Peyer's patch (tissue), 4 donors: ENCODE results near the gene SV2B. TPM values are rescaled to one million over a fixed set of nuclear protein-coding genes. Genes with fewer than 3 reads are reported as not detected.

ENCODE experiments used
- DNase-seq, 3 donors: peaks; one replicate each; pipeline ENCODE4 v3.0.0-alpha.2; 2017 to 2019
- H3K27ac ChIP-seq, 4 donors: fragments of 200-600 bp; sonication (generic); one replicate each; pipeline ENCODE4 v1.5.1; 2016 to 2019
- H3K27me3 ChIP-seq, 2 donors: fragments of 200-600 bp; sonication (generic); one replicate each; pipeline ENCODE4 v1.5.1; 2019
- H3K36me3 ChIP-seq, 3 donors: fragments of 200-600 bp; sonication (generic); one replicate each; pipeline ENCODE4 v1.5.1; 2016 to 2019
- H3K4me1 ChIP-seq, 4 donors: fragments of 200-600 bp; sonication (generic); one replicate each; pipeline ENCODE4 v1.5.1; 2016 to 2019
- H3K4me3 ChIP-seq, 4 donors: fragments of 200-600 bp; sonication (generic); 1 replicate in 3 of 4; 2 replicates in 1 of 4; pipeline ENCODE4 v1.5.1; 2016 to 2019; ENCODE audit warnings: mild to moderate bottlenecking in 1 of 4
- H3K9me3 ChIP-seq, 4 donors: fragments of 200-600 bp; sonication (generic); one replicate each; pipeline ENCODE4 v1.5.1; 2016 to 2019; ENCODE audit warnings: mild to moderate bottlenecking in 1 of 4
- POLR2A ChIP-seq, 2 donors: fragments of 450-650 bp; IDR thresholded peaks; one replicate each; pipeline ENCODE4 v1.5.1; 2017; ENCODE audit warnings: antibody characterized with exemption in 2 of 2, mild to moderate bottlenecking in 2 of 2, moderate library complexity in 2 of 2
- total RNA-seq, 4 donors: library from RNA; depleted of rRNA; stranded (reverse); fragments of >200 nt; gene quantifications; one replicate each; pipeline ENCODE4 v1.1.0, GENCODE V29; 2016
- TF ChIP-seq, protein P1 (sequence below), 6 experiments: fragments of 450-650 bp in 4 of 6; fragments of 200-600 bp in 2 of 6; sonication (generic) in 1 of 6; IDR thresholded peaks; one replicate each; pipeline ENCODE4 v1.5.1; 2017 to 2019; ENCODE audit warnings: antibody characterized with exemption in 6 of 6, mild to moderate bottlenecking in 3 of 6, moderate library complexity in 1 of 6

Gene SV2B
- total RNA-seq, 4 donors from 2014 or later: 0.18 to 2.5 (median 0.69) TPM

DNA sequence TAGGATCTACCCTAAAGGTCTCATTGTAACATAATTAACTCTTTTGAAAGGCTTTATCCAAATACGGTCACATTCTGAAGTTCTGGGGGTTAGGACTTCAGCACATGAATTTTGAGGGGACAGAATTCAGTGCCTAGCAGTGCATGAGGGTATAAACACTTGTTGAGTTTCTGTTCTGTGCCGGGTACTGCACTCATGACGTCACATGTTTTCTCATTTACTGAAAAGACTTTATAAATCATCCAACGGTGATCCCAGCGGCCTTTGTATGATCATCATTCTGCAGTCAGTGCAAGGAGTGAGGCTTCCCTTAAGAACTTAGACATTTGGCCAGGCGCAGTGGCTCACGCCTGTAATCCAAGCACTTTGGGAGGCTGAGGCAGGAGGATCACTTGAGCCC lies 25.1 kb downstream of the SV2B start:
- DNase-seq: no peak
- Histone ChIP-seq H3K27me3 (no peaks in the 10 kb centered on the region), H3K27ac (no peak overlapping the region), H3K4me1 (no peaks in the 10 kb centered on the region), H3K36me3 (no peaks in the 10 kb centered on the region), H3K4me3 (no peak overlapping the region), H3K9me3 (no peaks in the 10 kb centered on the region)
- TF ChIP-seq, protein P1, sequence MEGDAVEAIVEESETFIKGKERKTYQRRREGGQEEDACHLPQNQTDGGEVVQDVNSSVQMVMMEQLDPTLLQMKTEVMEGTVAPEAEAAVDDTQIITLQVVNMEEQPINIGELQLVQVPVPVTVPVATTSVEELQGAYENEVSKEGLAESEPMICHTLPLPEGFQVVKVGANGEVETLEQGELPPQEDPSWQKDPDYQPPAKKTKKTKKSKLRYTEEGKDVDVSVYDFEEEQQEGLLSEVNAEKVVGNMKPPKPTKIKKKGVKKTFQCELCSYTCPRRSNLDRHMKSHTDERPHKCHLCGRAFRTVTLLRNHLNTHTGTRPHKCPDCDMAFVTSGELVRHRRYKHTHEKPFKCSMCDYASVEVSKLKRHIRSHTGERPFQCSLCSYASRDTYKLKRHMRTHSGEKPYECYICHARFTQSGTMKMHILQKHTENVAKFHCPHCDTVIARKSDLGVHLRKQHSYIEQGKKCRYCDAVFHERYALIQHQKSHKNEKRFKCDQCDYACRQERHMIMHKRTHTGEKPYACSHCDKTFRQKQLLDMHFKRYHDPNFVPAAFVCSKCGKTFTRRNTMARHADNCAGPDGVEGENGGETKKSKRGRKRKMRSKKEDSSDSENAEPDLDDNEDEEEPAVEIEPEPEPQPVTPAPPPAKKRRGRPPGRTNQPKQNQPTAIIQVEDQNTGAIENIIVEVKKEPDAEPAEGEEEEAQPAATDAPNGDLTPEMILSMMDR (IDR thresholded peaks at IDR 0.05): no peak
- no peak for TF ChIP-seq POLR2A (IDR thresholded peaks at IDR 0.05)

DNA sequence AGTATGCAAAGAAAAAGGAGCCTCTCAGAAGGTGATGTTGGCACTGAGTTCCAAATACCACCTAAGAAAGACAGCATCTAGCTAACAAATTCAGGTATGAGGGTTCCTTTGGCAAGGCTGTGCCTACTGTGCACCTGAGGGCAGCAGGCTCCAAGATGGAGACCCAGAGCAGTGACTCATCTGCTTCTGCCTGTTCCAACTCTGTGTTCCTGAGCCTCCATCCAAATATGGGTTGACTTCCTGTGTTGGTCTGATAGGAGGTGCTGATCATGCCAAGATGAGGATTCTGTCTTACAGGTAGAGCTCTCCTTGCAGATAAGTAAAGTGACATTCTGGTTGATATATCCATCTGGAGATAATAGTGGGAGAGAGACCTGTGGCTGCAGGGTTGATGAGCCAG lies 26.0 kb downstream of the SV2B start:
- Histone ChIP-seq H3K4me1 (no peaks in the 10 kb centered on the region), H3K27ac (no peak overlapping the region), H3K9me3 (no peaks in the 10 kb centered on the region), H3K27me3 (no peaks in the 10 kb centered on the region), H3K4me3 (no peak overlapping the region), H3K36me3 (no peaks in the 10 kb centered on the region)
- TF ChIP-seq, protein P1 (IDR thresholded peaks at IDR 0.05): no peak
- TF ChIP-seq POLR2A (IDR thresholded peaks at IDR 0.05): no peak
- DNase-seq: no peak

DNA sequence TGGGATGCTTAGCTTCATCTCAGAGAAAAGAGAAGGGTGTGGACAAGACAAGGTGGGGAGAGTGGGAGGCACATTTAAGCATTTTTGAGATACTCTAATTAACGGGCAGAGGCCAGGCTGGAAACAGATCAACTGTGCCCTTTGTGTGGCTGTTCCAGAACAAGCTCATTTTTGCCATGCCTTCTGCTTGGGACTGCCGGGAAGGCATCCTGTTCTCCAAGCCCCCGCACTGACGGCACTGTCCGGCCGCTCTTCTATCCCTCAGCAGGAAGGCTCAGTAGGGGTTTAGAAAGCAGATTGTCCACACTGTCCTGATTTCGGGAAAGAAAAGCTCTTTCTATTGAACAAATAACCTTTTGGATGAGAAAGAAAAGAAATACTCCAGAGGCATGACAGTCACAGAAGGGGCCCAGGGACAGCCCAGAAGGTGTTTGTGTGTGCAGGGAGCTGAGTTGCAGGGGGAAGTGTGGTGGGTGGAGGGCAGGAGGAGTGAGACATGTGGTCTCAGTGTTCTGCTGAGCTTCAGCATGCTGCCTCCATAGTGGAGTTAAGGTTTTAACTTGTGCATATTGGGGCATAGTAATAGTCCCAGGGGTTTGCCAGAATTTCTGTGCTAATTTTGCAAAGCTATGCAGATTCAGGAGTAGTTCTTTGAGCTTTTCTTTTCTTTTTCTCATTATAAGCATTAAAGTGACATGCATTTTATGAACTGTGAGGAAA lies 27.3 kb downstream of the SV2B start:
- Histone ChIP-seq H3K27me3 (no peaks in the 10 kb centered on the region), H3K4me3 (no peak overlapping the region), H3K9me3 (no peaks in the 10 kb centered on the region), H3K4me1 (no peaks in the 10 kb centered on the region), H3K27ac (no peak overlapping the region), H3K36me3 (no peaks in the 10 kb centered on the region)
- no peak for DNase-seq
- TF ChIP-seq, protein P1 (IDR thresholded peaks at IDR 0.05): no peak
- no peak for TF ChIP-seq POLR2A (IDR thresholded peaks at IDR 0.05)

DNA sequence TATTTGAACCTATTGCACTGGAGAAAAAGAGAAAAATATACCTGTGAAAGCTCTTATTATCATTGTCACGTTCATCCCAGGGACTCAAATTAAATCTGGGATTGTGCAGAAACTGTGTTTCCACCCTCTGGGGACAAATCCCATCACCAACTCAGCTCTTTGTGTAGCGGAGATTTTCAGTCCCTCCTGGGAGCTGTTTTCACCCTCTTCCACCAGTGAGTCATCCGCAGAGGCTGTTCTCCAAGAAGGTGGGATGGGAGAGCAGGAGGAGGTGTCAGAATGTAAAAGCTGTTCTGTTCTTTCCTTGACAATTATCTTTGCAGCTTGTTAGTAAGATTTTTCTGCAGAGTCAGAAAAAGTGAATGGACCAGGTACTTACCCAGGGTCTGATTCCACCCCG lies 28.0 kb downstream of the SV2B start:
- H3K4me1 ChIP-seq: no peaks in the 10 kb centered on the region
- H3K27me3 ChIP-seq: no peaks in the 10 kb centered on the region
- no peaks in the 10 kb centered on the region for H3K9me3 ChIP-seq
- H3K27ac ChIP-seq: no peak overlapping the region
- no peak overlapping the region for H3K4me3 ChIP-seq
- no peaks in the 10 kb centered on the region for H3K36me3 ChIP-seq
- DNase-seq: no peak
- no peak for TF ChIP-seq POLR2A (IDR thresholded peaks at IDR 0.05)
- TF ChIP-seq, protein P1 (IDR thresholded peaks at IDR 0.05): no peak

DNA sequence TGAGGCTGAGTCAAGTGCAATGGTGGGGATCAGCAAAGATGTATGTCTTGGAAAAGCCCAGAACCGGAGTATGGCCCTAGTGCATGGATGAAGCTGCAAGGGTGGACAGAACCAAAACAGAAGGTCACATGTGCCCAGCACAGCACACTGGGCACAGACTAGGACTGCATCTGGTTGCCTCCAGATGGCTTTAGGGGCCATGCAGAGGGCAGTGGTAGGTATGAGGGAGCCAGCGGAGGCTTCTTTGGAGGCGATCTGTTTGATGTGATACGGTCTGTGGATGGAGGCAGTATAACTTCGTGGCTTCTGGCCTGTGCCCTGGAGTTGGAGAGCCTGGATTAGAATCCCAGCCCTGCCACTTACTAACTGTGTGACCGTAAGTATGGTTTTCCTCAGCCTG lies 29.4 kb downstream of the SV2B start:
- TF ChIP-seq, protein P1 (IDR thresholded peaks at IDR 0.05): no peak
- no peak for TF ChIP-seq POLR2A (IDR thresholded peaks at IDR 0.05)
- no peaks in the 10 kb centered on the region for H3K27me3 ChIP-seq
- no peak overlapping the region for H3K4me3 ChIP-seq

More for the DNA sequence above, 29.4 kb downstream of the SV2B start:
- Histone ChIP-seq H3K9me3 (no peaks in the 10 kb centered on the region), H3K4me1 (no peaks in the 10 kb centered on the region), H3K27ac (no peak overlapping the region), H3K36me3 (no peaks in the 10 kb centered on the region)
- DNase-seq: no peak
